ENCODE measurements around the gene BABAM2. TPM values are rescaled to one million over a fixed set of nuclear protein-coding genes. Genes with fewer than 3 reads are reported as not detected.

BABAM2 gene
- total and polyA plus RNA-seq, 9 of the 15 experiments (the other 6 are each of a cell fraction or from before 2014, with no cell fraction given), result 10.9 to 37.4 (median 25.6) TPM

GRCh38 chr2:27977731-27978312 is 87.3 kb downstream of the BABAM2 start (continued):
- TF ChIP-seq, protein P1, sequence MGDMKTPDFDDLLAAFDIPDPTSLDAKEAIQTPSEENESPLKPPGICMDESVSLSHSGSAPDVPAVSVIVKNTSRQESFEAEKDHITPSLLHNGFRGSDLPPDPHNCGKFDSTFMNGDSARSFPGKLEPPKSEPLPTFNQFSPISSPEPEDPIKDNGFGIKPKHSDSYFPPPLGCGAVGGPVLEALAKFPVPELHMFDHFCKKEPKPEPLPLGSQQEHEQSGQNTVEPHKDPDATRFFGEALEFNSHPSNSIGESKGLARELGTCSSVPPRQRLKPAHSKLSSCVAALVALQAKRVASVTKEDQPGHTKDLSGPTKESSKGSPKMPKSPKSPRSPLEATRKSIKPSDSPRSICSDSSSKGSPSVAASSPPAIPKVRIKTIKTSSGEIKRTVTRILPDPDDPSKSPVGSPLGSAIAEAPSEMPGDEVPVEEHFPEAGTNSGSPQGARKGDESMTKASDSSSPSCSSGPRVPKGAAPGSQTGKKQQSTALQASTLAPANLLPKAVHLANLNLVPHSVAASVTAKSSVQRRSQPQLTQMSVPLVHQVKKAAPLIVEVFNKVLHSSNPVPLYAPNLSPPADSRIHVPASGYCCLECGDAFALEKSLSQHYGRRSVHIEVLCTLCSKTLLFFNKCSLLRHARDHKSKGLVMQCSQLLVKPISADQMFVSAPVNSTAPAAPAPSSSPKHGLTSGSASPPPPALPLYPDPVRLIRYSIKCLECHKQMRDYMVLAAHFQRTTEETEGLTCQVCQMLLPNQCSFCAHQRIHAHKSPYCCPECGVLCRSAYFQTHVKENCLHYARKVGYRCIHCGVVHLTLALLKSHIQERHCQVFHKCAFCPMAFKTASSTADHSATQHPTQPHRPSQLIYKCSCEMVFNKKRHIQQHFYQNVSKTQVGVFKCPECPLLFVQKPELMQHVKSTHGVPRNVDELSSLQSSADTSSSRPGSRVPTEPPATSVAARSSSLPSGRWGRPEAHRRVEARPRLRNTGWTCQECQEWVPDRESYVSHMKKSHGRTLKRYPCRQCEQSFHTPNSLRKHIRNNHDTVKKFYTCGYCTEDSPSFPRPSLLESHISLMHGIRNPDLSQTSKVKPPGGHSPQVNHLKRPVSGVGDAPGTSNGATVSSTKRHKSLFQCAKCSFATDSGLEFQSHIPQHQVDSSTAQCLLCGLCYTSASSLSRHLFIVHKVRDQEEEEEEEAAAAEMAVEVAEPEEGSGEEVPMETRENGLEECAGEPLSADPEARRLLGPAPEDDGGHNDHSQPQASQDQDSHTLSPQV (IDR thresholded peaks at IDR 0.05), result no peak
- TF ChIP-seq, protein P2, sequence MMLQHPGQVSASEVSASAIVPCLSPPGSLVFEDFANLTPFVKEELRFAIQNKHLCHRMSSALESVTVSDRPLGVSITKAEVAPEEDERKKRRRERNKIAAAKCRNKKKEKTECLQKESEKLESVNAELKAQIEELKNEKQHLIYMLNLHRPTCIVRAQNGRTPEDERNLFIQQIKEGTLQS (IDR thresholded peaks at IDR 0.05), result peak; percentile 63
- TF ChIP-seq, protein P2 (CRISPR knock-in tag; conservative IDR thresholded peaks at IDR 0.05), result no peak
- TF ChIP-seq MXI1 (IDR thresholded peaks at IDR 0.05; ENCODE audit: low read depth, low read length) (no peak), FOSL1 (tag; conservative IDR thresholded peaks at IDR 0.05) (peak; percentile 62), RFX7 (CRISPR knock-in tag; IDR thresholded peaks at IDR 0.05) (no peak), NR2C1 (IDR thresholded peaks at IDR 0.05) (no peak), NR2C1 (tag; IDR thresholded peaks at IDR 0.05) (peak; percentile 50; the same call in 1 of the 2 replicates), CBX8 (IDR thresholded peaks at IDR 0.05; ENCODE audit: borderline replicate concordance, extremely low read depth, low read depth, low read length, poor library complexity, severe bottlenecking) (no peak), NCOA2 (IDR thresholded peaks at IDR 0.05; ENCODE audit: partially characterized antibody in 2 of 2) (no peak), HNRNPUL1 (IDR thresholded peaks at IDR 0.05; ENCODE audit: low read length) (no peak), PYGO2 (tag; IDR thresholded peaks at IDR 0.05) (no peak), HIVEP1 (CRISPR knock-in tag; IDR thresholded peaks at IDR 0.05) (no peak), ETV5 (CRISPR knock-in tag; IDR thresholded peaks at IDR 0.05; ENCODE audit: low read depth) (no peak), ZBTB7A (IDR thresholded peaks at IDR 0.05; ENCODE audit: borderline replicate concordance, control insufficient read depth, low read depth, low read length) (no peak)
